Ishikawa (cell line): Measurements from ENCODE around the gene SOBP.

Source experiments
- CEBPB ChIP-seq: IDR thresholded peaks from 2 replicates; pipeline ENCODE4 v1.6.1; 2012
- REST ChIP-seq: IDR thresholded peaks from 2 replicates; pipeline ENCODE4 v1.6.1; 2012; ENCODE audit warnings: low read depth, mild to moderate bottlenecking
- TAF1 ChIP-seq: IDR thresholded peaks from 2 replicates; pipeline ENCODE4 v1.6.1; 2012; ENCODE audit warnings: low read depth, mild to moderate bottlenecking
- TF ChIP-seq, protein P1 (sequence below): IDR thresholded peaks from 2 replicates; pipeline ENCODE4 v1.6.1; 2012

- no peak for TF ChIP-seq TAF1
- TF ChIP-seq REST: no peak
- TF ChIP-seq, protein P1, sequence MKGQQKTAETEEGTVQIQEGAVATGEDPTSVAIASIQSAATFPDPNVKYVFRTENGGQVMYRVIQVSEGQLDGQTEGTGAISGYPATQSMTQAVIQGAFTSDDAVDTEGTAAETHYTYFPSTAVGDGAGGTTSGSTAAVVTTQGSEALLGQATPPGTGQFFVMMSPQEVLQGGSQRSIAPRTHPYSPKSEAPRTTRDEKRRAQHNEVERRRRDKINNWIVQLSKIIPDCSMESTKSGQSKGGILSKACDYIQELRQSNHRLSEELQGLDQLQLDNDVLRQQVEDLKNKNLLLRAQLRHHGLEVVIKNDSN: no peak
- TF ChIP-seq CEBPB: no peak
These were observed 164.0 kb downstream of the SOBP start for GRCh38 chr6:107653861-107654394.
